Fibroblast of skin of abdomen (primary cell): Measurements from ENCODE around the gene GMDS. TPM values are rescaled to one million over a fixed set of nuclear protein-coding genes. Genes with fewer than 3 reads are reported as not detected.

ENCODE experiments used
- DNase-seq: peaks from one replicate; pipeline ENCODE4 v3.0.0-alpha.2; 2013
- polyA plus RNA-seq, 2 experiments: library from polyadenylated mRNA; unstranded; fragments of 120-200 nt; gene quantifications; one replicate each; pipeline ENCODE4 v1.2.1, GENCODE V29; 2013; ENCODE audit not compliant: insufficient read length in 2 of 2

Gene GMDS
- polyA plus RNA-seq (2013, experiment 1 of 2; ENCODE audit: insufficient read length), result 27.2 TPM
- 29.9 TPM for polyA plus RNA-seq (2013, experiment 2 of 2; ENCODE audit: insufficient read length)

DNA sequence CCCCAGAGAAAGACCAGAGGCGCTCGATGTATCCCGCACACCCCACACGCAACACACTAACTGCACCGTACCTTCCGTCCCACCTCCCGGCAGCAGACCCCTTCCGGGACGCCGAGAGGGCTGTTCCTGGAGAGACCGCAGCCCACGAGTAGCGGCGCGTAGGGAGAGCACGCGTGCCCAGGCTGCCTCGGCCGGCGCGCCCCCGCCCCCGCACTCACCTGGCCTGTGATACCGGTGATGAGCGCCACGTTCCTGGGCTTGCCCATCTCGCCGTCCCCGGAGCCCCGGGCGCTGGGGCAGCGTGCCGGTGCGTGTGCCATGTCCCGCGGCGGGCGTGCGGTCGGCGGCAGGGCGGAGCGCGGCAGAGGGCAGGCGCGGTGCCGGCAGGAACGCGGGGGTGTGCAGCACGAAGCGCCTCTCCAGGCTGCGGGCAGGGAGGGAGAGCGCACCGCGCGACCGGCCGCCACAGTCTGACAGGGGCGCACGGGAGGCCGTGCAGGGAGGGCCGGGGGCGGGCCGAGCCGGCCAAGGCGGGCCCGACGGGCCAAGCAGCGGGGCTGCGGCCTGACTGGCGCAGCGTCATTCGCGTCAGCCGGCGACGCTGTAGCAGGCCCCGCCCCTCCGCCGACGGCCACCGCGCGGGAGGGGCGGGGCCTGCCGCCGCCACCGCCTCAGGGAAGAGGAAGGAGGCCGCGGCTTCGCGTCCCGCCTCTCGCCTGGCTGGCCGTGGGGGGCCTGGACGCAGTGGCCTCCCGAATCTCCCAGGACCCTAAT is at the start of gene GMDS:
Gene GMDS (minus strand): TSS at position 503 of the 774 bp plus-strand sequence.
- DNase-seq, result peak; percentile 89

DNA sequence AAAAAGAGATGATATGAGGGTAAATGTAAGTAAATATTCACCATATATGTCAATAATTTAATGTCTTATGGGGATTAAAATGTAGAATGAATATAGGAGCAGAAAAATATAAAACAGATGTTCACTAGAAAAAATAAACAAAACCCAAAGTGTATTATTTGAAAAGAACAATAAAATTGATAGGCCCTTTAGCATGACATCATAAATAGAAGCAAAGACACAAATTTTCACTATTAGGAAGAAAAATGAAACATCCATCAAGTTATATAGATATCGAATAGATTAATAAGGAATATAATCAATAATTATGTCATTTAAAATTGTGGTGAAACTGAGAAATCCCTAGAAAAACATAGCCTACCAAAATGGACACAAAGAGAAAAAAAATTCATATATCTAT is 40.1 kb upstream of the GMDS start:
- DNase-seq, result no peak

DNA sequence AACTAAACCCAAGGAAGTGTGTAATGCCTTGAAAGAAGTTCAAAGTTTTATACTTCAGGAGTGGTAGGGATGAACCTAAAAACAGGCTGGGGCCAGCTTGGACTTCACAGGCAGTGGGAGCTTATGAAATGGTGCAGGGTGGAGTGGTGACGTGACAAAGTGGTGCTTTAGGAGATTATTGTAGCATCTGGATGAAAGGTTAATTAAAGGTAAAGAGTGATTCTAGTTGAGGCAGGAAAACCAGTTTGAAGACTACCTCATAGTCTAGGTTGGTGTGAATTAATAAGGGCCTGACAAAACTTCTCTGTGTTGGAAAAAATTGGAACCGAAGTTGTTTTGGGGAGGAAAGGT is 30.5 kb upstream of the GMDS start:
- DNase-seq, result no peak

DNA sequence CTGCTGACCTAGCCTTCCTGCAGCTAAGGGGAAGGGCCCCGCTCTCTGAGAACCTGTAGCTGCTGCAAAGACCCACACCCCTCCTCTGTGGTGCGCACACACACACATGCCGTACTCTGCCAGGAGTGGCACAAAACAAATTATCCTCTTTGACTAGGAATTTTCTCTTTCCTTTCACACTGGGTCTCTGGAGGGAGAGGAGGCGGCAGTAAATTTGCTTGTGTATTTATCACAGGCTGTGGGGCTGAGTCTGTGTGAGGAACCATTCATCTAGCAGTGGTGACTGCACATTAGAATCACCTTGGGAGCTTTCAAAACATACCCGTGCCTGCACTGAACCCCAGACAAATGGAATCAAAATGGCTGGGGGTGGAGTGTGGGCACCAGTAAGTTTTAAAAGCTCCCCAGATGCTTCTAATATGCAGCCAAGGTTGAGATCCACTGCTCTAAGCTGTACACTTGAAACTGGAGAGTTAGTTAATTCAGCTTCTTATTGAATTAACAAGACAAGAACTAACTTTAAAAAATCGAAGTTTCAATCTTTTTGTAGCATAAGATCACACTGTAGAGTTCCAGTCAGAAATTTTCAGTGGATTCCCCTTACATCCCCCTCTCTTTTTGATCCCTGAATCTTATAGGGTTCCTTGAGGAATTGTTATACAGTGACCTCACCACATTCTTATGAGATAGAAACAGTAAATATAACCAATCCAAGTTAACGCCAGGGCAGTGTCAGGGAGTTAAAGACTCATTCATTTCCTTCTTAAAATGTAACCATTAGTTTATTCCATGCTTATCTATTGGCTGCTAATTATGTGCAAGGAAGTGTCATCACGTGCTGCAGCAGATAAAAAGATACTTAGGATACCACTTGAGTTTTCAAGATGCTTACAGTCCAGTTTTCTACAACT is 29.8 kb upstream of the GMDS start:
- DNase-seq, result peak; percentile 55

DNA sequence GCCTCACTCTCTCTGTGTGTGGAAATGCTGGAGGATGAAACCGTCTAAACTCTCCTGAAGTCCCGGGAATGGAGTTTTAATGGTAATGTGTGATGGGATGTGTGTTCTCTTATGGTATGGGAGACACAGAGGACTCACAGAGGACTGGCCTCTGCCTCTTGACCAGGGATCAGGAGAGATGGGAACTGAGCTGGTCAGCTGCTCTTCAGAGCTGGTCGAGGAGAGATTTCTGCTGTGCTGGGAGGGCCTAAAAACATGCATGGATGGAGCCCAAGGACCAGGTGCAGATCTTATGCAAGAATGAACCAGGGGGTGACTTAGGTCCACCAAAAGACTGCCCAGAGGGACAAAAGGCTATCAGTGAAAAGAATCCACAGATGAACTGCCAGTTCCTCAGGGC is 27.3 kb upstream of the GMDS start:
- DNase-seq, result no peak

DNA sequence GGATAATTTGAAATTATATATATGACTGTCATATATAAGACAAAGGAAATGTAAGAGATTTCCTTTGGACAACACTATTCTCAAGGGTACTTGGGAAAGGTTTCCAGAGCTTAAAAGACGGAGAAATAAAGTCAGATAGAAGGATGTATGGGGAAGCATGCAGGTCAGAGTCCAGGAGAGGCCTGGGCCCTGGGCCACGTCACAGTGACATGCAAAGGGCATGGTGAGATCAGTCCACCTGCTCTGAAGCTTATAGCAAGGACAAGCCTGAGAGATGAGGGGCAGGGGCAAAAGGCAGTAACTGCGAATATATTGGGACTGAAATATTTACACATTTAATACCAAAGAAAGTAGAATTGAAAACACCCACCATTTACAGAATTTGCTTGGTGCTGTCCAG is 24.6 kb upstream of the GMDS start:
- no peak for DNase-seq

DNA sequence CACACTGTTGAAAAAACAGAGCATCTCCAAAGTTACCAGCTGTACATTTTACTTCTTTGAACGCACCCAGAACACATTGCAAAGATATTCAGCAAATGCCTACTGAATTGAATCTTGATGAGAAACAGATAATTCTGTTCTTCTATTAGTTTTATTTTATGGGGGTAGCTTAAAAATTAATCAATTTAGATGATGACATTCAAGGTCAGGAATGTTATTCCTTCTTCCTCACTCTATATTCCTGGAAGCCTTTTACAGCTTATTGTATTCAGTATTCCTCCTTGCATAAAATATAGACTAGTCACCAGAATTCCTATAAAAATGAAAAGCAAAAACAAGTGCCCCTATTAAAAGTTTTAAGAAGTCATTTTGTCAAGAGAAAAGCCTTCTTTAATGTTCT is 21.4 kb upstream of the GMDS start:
- peak; percentile 33 for DNase-seq

DNA sequence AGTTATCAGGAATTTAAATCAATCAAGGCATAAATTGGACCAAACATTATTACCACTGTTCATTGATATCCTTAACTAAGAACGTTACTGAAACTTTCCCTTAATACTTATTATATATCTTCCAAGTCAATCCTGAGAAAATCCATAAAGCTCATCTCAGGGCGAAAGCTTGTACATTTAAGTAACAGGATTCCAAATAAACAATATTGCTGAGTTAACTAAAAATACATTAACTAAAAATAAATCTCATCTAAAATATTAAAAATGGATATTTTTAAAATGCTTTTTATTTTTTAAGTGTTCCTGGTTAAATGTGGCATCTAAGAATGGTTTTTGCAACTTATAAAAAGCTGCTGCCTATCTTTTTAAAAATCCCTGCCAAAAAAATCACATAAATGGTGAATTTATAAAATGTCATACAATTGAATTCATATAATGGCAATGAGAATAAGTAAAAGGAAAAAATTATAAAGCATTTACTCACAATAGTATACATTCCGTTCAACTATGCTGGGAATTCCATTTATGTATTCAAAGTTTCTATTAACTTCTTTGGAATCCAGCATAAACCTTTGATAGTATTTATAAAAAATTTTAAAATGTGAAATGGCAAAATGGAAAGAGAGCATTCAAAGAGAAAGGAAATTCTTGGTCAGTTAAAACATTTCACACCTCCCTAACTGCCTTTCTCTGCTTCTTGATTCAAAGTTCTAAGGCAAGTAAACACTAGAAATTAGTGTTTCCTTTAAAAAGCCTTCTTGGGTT is 20.8 kb upstream of the GMDS start:
- peak; percentile 49 for DNase-seq

DNA sequence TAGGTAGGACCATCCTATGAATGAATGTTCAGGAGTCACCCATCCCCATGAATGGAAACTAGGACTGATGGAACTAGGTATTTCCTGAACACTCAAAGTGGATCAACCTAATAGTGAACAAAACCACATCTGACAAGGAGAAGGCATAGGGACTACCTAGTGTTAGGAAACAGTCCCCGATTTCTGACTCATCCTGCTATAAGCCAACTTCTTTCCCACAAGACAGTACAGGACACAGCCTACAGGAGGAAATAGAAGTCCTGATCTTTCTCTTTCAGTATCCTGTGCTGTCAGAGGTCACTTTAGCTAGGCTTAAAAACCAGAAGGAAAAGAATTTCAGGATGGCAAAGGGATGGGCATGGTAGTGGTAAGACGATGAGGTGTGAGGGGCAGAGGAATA is 19.5 kb upstream of the GMDS start:
- peak; percentile 16 for DNase-seq

DNA sequence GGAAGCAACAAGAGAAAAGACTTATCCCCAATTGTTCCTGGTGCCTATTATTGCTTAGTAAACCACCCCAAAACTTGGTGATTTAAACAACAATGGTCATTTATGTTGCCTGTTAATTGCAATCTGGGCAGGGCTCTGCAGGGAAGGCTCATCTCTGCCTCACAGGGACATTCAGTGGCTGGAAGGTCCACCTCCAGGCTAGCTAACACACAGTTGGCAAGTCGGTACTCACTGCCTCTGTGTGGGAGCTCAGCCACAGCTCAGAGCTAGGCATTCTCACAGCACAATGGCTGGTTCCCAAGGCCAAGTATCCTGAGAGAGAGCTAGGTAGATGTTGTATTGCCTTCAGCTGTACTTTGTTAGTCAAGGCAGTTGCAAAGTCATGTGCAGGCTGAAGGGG is 18.5 kb upstream of the GMDS start:
- no peak for DNase-seq

DNA sequence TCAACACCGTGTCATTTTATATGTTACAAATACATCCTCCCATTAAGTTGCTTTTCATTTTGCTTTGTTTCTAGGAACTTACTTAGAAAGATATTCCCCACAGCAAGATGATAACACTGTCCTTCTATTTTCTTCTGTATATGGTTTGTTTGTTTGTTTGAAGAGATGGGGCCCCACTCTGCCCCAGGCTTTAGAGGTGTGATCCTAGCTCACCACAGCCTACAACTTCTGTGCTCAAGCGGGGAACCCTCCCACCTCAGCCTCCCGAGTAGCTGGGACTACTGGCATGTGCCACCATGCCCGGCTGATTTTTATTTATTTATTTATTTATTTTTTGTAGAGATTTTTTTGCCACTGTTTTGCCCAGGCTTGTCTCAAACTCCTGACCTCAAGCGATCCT is 14.2 kb upstream of the GMDS start:
- no peak for DNase-seq

DNA sequence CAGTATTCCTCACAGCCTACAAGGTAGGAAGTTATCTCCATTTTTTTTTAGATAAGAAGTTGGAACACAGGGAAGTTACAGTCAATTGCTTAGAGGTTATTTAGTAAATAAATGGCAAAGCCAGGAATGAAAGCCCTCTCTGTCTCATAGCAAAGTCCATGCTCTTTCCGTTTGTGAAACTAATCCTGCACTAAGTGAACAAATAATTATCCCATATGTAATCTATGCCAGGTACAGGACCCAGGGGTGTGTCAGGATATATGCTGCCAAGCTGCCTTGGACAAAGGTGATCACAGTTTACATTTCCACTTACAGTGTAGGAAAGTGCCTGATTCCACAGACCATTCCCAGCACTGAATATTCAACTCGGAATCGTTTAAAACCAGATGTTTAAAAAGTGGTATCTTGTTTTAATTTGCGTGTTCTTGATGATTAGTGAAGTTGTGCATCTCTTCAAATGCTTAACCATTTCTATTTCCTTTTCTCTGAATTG is 13.6 kb upstream of the GMDS start:
- DNase-seq, result no peak

DNA sequence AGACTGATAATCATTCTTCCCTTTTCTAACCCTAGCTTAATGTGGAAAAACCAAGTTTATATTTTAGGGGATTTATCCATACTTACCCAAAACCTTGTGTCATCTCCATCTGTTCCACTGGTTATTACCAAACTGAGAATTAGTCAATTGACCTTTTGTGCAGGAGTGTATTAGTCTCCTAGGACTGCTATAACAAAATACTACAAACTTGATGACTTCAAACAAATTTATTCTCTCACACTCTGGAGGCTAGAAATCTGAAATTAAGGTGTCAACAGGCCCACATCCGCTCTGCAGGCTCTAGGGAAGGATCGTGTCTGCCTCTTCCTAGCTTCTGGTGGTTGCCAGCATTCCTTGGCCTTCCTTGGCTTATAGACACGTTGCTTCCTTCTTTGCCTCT is 12.7 kb upstream of the GMDS start:
- DNase-seq, result no peak

DNA sequence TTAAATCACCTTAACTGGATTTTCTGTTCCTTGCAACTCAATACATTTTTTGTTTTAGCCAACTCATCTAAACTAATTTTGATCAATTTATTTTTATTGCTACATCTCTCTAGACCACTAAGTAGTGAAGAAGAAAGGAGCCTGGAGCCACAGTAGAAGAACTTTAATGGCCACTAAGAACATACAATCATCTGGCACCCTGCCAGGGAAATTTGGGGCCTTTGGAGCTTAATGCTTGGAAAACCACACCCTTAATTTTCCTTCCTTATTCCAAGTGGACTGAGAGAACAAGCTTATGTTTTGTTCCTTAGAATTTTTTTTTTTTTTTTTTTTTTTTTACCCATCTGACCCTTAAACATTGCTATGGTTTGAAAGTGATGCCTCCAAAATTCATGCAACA is 12.0 kb upstream of the GMDS start:
- no peak for DNase-seq

DNA sequence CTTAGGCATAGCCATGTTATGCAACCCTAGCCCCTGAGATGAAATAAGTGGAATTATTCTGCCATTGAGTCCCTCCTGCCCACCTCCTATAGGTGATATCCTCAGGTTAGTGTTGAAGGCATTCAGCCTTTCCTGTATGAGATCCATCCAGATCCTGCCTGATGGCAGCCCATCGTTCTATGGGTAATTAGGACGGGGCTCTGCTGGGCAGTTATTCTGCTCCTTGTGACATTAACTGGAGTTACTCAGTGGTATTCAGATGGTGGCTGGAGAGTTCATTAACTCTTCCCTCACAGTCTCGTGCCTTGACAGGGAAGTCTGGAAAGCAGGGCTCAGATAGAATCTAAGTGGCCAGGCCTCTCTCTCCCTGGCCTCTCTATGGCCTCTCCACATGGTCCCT is 9.3 kb upstream of the GMDS start:
- DNase-seq, result no peak

DNA sequence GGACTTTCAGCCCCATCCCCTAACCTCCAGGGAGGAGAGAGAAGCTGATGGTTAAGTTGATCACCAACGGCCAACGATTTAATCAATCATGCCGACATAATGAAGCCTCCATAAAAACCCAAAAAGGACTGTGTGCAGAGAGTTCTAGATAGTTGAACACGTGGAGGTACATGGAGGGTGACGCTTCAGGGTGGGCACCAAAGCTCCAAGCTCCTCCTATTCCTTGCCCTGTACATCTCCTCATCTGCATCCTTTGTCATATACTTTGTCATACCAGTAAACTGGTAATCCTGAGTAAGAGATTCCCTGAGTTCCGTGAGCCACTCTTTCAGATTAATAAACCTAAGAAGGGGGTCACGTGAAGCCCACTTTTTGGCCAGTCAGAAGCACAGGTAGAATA is 3.7 kb upstream of the GMDS start:
- no peak for DNase-seq

DNA sequence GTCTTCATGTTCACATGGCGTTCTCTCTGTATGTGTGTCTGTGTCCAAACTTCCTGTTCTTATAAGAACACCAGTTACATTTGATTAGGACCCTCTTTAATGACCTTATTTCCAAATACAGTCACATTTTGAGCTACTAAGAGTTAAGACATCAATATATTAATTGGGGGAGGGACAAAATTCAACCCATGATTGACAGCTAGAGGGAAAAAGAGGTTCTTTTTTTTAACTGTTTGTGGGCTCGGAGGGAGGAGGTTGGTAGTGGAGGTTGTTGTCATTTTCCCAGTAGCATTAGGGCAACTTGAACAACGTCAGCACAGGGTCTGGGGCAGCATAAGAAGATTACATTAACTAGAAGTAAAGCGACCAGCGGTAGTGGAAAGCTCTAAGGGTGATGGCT is 2.3 kb upstream of the GMDS start:
- DNase-seq, result no peak

DNA sequence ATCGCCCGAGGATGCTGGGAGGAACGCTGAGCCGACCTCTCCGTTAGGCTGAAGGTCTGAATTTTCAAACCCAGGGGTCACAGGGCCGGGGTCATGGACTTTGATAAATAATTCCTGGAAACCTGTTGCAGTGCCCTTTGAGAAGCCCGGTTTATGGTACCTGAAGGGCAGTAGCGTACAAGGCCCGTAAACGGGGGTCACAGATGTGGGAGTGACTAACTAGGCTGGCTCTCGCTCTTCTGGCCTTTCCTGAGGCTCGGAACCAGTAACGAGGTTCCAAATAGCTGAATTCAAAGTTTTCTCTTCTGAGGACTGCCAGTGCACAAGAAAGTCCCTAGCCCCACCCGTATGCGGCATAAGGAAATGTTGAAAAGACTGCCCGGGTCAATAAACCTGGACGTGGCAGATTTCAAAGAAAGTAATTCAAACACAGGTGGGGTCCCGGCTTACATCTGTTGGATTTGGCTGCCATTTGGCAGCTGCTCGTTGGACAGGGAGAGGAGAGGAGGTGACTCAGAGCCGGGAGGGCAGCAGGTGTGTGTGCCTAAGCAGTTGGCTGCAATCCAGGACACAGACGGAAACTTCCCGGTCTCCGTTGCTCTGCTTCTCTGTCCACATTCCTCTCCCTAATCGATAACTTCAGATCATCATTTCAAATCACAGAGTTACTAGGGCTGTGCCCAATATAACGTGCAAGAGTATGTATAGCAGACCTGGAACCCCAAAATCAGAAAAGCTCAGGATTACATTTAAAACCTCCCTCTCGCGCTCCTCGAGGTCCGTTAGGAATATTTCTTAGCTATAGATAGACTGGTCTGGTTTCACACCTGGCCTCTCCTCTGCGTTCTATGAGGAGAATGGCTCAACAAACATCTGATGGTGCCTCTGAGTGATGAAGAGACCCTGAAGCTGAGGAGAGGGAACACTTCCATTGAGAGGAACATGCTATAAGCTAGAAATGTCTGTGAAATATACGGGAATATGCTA is 765 bp upstream of the GMDS start:
- DNase-seq, result peak; percentile 38

DNA sequence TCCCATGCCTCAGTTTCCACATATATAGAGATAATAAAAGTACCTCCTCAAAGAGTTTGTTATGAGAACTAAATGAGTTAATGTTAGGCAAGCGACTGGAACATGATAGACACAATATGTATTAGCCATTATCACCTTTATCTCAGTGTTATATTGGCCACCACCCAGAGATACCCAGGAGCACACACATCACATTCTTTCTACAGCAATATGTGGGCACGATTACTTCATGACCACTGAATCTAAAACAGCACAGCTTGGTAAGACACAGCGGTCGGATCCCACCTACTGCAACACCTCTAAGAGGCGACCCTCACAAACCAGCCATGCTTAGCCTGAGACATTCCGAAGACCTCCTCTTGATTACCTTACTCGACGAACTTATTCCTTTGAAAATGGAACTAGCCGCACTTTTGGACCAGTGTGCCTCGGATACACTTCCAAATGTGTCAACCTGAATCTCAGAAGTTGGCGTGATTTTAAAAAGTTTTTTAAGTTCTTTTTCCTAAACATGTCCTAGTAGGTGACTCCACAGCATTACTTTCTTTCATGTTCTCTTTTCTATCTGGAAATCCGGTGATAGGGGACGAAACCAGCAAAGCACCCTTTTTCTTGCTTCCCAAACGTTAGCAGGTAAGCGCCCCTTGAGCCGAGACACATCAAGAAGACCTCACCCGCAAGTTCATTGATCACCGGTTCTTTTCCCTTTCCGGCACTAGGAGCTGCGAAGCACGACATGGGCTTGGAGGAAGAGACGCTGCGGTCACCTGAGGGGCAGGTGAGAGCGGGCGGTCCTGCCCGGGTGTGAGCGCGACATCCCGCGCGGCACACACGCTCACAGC is 923 bp downstream of the GMDS start:
- no peak for DNase-seq

DNA sequence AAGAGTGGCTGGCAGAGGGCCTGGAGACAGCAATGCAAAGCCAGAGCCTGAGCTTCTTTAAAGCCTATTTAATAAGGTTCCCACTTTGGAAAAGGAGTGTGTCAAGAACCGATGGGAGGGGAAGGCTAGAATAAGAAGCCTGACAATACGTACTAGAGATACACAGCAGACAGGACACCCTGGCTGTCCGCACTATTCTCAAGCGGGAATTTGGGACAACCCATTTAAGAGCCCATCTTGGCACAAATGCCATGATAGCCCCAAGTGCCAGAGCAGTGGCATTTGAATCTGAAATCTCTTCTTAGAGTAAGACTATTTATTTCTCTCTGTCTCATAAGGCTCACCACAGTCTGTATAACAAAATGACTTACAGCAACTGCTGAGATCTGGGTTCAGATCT is 3.1 kb downstream of the GMDS start:
- DNase-seq, result no peak

DNA sequence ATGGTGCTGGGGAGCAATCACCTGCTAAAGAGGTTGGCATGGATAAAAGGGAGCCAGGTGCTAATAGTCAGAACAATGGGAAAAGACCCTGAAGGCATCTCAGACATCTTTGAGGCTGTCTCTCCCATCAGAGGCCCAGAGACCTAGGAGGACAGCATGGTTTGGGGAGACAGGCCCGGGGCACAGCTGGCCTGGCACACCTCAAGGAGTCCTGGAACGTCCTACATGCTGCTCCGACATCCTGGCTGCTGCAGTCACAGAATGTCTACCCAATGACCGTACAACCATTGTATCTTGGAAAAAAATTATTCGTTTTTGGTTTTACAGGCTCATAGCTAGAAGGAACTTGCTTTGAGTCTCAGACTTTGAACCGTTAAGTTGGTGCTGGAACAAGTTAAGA is 4.4 kb downstream of the GMDS start:
- no peak for DNase-seq
